IMR-90 (cell line): ENCODE results near the gene B3GAT1. TPM values are rescaled to one million over a fixed set of nuclear protein-coding genes. Genes with fewer than 3 reads are reported as not detected.

Experiments
- ATAC-seq: fragments of 200-7000 bp; cut with Tn5 transposase; 2 replicates; pipeline ENCODE4 v1.9.1; 2020; ENCODE audit warnings: low read depth, mild to moderate bottlenecking, moderate library complexity
- BruUV-seq: library from RNA; stranded (reverse); fragments of 400-500 nt; replicated peaks from 2 replicates; lab custom pipeline; 2021; lab: Mats Ljungman, UMichigan
- CTCF ChIA-PET: fragments of 300-600 bp; formaldehyde crosslinking; extraction: SDS; loops from one replicate; lab custom pipeline; 2021; ENCODE audit warnings: antibody characterized with exemption; lab: Yijun Ruan, JAX
- POLR2A ChIA-PET: fragments of 300-600 bp; sonication (Branson Sonifier 250); formaldehyde crosslinking; loops from one replicate; lab custom pipeline; 2022; ENCODE audit warnings: antibody characterized with exemption; ENCODE audit not compliant: unreplicated experiment; lab: Charles Lee
- DNase-seq: peaks from one replicate; pipeline ENCODE4 v3.0.0; 2013
- H2AFZ ChIP-seq: replicated peaks from 2 replicates; pipeline ENCODE3; 2013; ENCODE audit warnings: low read length, mild to moderate bottlenecking; ENCODE audit not compliant: poor library complexity
- H2AK5ac ChIP-seq: 2 replicates; pipeline ENCODE4 v1.6.1; 2013; ENCODE audit warnings: low read depth, low read length, inconsistent platforms
- H2AK9ac ChIP-seq: replicated peaks from 2 replicates; pipeline ENCODE3; 2013; ENCODE audit warnings: mild to moderate bottlenecking, low read depth, low read length, moderate library complexity; ENCODE audit not compliant: poor library complexity
- H2BK120ac ChIP-seq: 2 replicates; pipeline ENCODE4 v1.6.1; 2013; ENCODE audit warnings: low read depth, low read length, inconsistent platforms
- H2BK15ac ChIP-seq: 3 replicates; pipeline ENCODE4 v1.6.1; 2013; ENCODE audit warnings: low read depth, low read length, inconsistent platforms
- H2BK20ac ChIP-seq: 2 replicates; pipeline ENCODE4 v1.6.1; 2013; ENCODE audit warnings: low read depth, mild to moderate bottlenecking, inconsistent platforms, low read length, moderate library complexity
- H2BK5ac ChIP-seq: 2 replicates; pipeline ENCODE4 v1.6.1; 2013; ENCODE audit warnings: mild to moderate bottlenecking, low read depth, low read length, inconsistent platforms; ENCODE audit not compliant: poor library complexity, severe bottlenecking
- H3K14ac ChIP-seq: replicated peaks from 2 replicates; pipeline ENCODE4 v1.6.1; 2013; ENCODE audit warnings: low read depth, low read length, inconsistent platforms
- H3K18ac ChIP-seq: 2 replicates; pipeline ENCODE4 v1.6.1; 2013; ENCODE audit warnings: low read depth, low read length, control low read depth
- H3K23ac ChIP-seq: 2 replicates; pipeline ENCODE4 v1.6.1; 2013; ENCODE audit warnings: low read depth, low read length, inconsistent platforms
- H3K27ac ChIP-seq: 2 replicates; pipeline ENCODE4 v1.5.1; 2013; ENCODE audit warnings: mild to moderate bottlenecking, control low read depth, low read length; ENCODE audit not compliant: insufficient read depth
- H3K27me3 ChIP-seq: 2 replicates; pipeline ENCODE4 v1.6.1; 2013; ENCODE audit warnings: low read length; ENCODE audit not compliant: control insufficient read depth, insufficient read depth
- H3K36me3 ChIP-seq: 2 replicates; pipeline ENCODE4 v1.6.1; 2013; ENCODE audit warnings: low read length, mixed read lengths; ENCODE audit not compliant: control insufficient read depth, insufficient read depth
- H3K4ac ChIP-seq: 2 replicates; pipeline ENCODE4 v1.6.1; 2013; ENCODE audit warnings: low read depth, low read length, inconsistent platforms
- H3K4me1 ChIP-seq: 2 replicates; pipeline ENCODE4 v1.6.1; 2013; ENCODE audit warnings: low read length, mixed read lengths; ENCODE audit not compliant: control insufficient read depth, insufficient read depth
- H3K4me2 ChIP-seq: 2 replicates; pipeline ENCODE4 v1.6.1; 2013; ENCODE audit warnings: low read depth, mild to moderate bottlenecking, control low read depth, low read length, moderate library complexity
- H3K4me3 ChIP-seq: 2 replicates; pipeline ENCODE4 v1.5.1; 2013; ENCODE audit warnings: low read depth, mild to moderate bottlenecking, control low read depth, low read length, moderate library complexity; ENCODE audit not compliant: insufficient read depth
- H3K56ac ChIP-seq: 2 replicates; pipeline ENCODE4 v1.6.1; 2013; ENCODE audit warnings: low read length, inconsistent platforms; ENCODE audit not compliant: insufficient read depth; ENCODE audit errors: extremely low read depth
- H3K79me1 ChIP-seq, 2 experiments: 2 replicates each; pipeline ENCODE4 v1.6.1; 2013; ENCODE audit warnings: low read length in 2 of 2, inconsistent platforms in 1 of 2, low read depth in 1 of 2
- H3K9ac ChIP-seq: 2 replicates; pipeline ENCODE4 v1.6.1; 2013; ENCODE audit warnings: low read depth, low read length, control low read depth
- H3K9me1 ChIP-seq: 2 replicates; pipeline ENCODE4 v1.6.1; 2013; ENCODE audit warnings: low read length, inconsistent platforms; ENCODE audit not compliant: insufficient read depth
- H3K9me3 ChIP-seq: 2 replicates; pipeline ENCODE4 v1.6.1; 2013; ENCODE audit warnings: low read length; ENCODE audit not compliant: control insufficient read depth, insufficient read depth
- H4K20me1 ChIP-seq: 2 replicates; pipeline ENCODE4 v1.6.1; 2013; ENCODE audit warnings: low read length, inconsistent platforms; ENCODE audit not compliant: insufficient read depth
- H4K5ac ChIP-seq: 2 replicates; pipeline ENCODE4 v1.6.1; 2013; ENCODE audit warnings: mild to moderate bottlenecking, low read depth, low read length, control low read depth
- H4K8ac ChIP-seq, 2 experiments: 2 replicates each; pipeline ENCODE4 v1.6.1; 2013; ENCODE audit warnings: low read depth in 2 of 2, low read length in 2 of 2, control low read depth in 1 of 2, inconsistent platforms in 1 of 2
- H4K91ac ChIP-seq: 2 replicates; pipeline ENCODE4 v1.6.1; 2013; ENCODE audit warnings: low read depth, low read length, inconsistent platforms; ENCODE audit not compliant: insufficient read depth
- BHLHE40 ChIP-seq: fragments of 150-350 bp; IDR thresholded peaks from 2 replicates; pipeline ENCODE4 v1.6.1; 2016; ENCODE audit warnings: mild to moderate bottlenecking, low read depth, low read length
- CHD1 ChIP-seq: IDR thresholded peaks from 2 replicates; pipeline ENCODE4 v1.6.1; 2012; ENCODE audit warnings: low read depth, low read length, improper control_type of control experiment
- FOS ChIP-seq: fragments of 150-350 bp; IDR thresholded peaks from 2 replicates; pipeline ENCODE4 v1.6.1; 2016; ENCODE audit warnings: low read depth, low read length
- NFE2L2 ChIP-seq: fragments of 150-350 bp; IDR thresholded peaks from 2 replicates; pipeline ENCODE4 v1.6.1; 2016; ENCODE audit warnings: low read depth, mild to moderate bottlenecking, low read length
- POLR2A ChIP-seq: IDR thresholded peaks from 2 replicates; pipeline ENCODE4 v1.6.1; 2012; ENCODE audit warnings: mild to moderate bottlenecking, low read depth, low read length
- SMC3 ChIP-seq: fragments of 150-350 bp; IDR thresholded peaks from 2 replicates; pipeline ENCODE4 v1.6.1; 2016; ENCODE audit warnings: low read depth, mild to moderate bottlenecking, antibody characterized with exemption, low read length, moderate library complexity
- WGBS, 2 experiments: methylation state at CpG; one replicate each; pipeline versions ENCODE4 v1.1.5 to v1.1.7; 2013; ENCODE audit warnings: missing lambda C conversion rate in 2 of 2; ENCODE audit not compliant: insufficient read length in 1 of 2; ENCODE audit errors: extremely low coverage in 2 of 2; 5-methylcytosine and 5-hydroxymethylcytosine counted together
- dilution Hi-C: fragments of 300-500 bp; cut with HindIII; formaldehyde crosslinking; loops from one replicate; pipeline ENCODE4 v1.14.3; 2018; ENCODE audit warnings: low sequenced_read_pairs; ENCODE audit not compliant: unreplicated experiment
- in situ Hi-C: fragments of 300-500 bp; cut with MboI; formaldehyde crosslinking; loops from 3 replicates; pipeline ENCODE4 v1.14.3; 2019; ENCODE audit warnings: low sequenced_read_pairs, inconsistent platforms, mixed read lengths
- intact Hi-C: fragments of 100-400 bp; cut with micrococcal nuclease; formaldehyde crosslinking; loops from 2 replicates; pipeline ENCODE4 v1.10.0; 2022
- polyA plus RNA-seq, 3 experiments: library from polyadenylated mRNA; depleted of rRNA; stranded (reverse); fragments of >200 nt; gene quantifications; 2 replicates each; pipeline ENCODE4 v1.2.3, GENCODE V29; 2012; ENCODE audit warnings: low replicate concordance in 1 of 3
- total RNA-seq: library from RNA; depleted of rRNA; stranded (reverse); fragments of >200 nt; gene quantifications from 2 replicates; pipeline ENCODE4 v1.2.3, GENCODE V29; 2012
- TF ChIP-seq, protein P1 (sequence below): fragments of 150-350 bp; IDR thresholded peaks from 2 replicates; pipeline ENCODE4 v1.6.1; 2017; ENCODE audit warnings: mild to moderate bottlenecking, antibody characterized with exemption, low read length, low read depth
- TF ChIP-seq, protein P2 (sequence below): conservative IDR thresholded peaks from 2 replicates; pipeline ENCODE4 v1.5.1; 2012; ENCODE audit warnings: mild to moderate bottlenecking, low read depth, low read length, improper control_type of control experiment

The B3GAT1 gene
- total and polyA plus RNA-seq, 2 of the 4 experiments (the other 2 are of a cell fraction): not detected

DNA sequence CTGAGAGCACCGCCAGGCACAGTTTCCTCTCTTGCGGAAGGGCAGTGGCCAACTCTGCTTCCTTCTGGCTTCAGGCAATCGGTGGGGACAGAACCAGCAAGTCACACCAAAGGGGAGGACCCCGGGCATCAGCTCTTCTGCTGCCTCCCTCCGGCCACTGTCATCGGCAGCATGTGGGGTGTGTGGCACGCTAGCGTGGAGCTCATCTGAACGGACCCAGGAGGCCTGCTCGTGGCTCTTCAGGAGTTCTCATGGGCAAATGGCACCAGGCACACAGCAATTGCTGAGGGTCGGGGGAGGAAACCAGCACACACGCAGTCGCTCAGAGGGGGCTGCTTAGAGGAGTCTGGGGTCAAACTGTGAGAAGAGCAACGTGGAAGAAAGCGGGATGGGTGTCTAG, 26.9 kb downstream of the B3GAT1 start:
- peaks cover 54% of the 10 kb centered on the region for H3K9me3 ChIP-seq
- CTCF ChIA-PET: no interaction called here
- in situ Hi-C loops: no loop called here

More for the DNA sequence above, 26.9 kb downstream of the B3GAT1 start:
- H3K4me2 ChIP-seq: no peak overlapping the region
- no peak overlapping the region for H4K5ac ChIP-seq
- no peak overlapping the region for H2BK5ac ChIP-seq
- no peak overlapping the region for H3K14ac ChIP-seq
- H3K9me1 ChIP-seq: no peaks in the 10 kb centered on the region
- no peak overlapping the region for H2BK120ac ChIP-seq
- H4K8ac ChIP-seq: no peak overlapping the region
- POLR2A ChIA-PET: no interaction called here
- no peaks in the 10 kb centered on the region for H3K4me1 ChIP-seq
- no peak overlapping the region for H2BK20ac ChIP-seq
- TF ChIP-seq NFE2L2: no peak
- TF ChIP-seq BHLHE40: no peak
- no peak for TF ChIP-seq FOS
- no peak for TF ChIP-seq CHD1
- TF ChIP-seq, protein P1, sequence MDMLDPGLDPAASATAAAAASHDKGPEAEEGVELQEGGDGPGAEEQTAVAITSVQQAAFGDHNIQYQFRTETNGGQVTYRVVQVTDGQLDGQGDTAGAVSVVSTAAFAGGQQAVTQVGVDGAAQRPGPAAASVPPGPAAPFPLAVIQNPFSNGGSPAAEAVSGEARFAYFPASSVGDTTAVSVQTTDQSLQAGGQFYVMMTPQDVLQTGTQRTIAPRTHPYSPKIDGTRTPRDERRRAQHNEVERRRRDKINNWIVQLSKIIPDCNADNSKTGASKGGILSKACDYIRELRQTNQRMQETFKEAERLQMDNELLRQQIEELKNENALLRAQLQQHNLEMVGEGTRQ: no peak
- TF ChIP-seq SMC3: no peak
- TF ChIP-seq POLR2A: no peak
- TF ChIP-seq, protein P2, sequence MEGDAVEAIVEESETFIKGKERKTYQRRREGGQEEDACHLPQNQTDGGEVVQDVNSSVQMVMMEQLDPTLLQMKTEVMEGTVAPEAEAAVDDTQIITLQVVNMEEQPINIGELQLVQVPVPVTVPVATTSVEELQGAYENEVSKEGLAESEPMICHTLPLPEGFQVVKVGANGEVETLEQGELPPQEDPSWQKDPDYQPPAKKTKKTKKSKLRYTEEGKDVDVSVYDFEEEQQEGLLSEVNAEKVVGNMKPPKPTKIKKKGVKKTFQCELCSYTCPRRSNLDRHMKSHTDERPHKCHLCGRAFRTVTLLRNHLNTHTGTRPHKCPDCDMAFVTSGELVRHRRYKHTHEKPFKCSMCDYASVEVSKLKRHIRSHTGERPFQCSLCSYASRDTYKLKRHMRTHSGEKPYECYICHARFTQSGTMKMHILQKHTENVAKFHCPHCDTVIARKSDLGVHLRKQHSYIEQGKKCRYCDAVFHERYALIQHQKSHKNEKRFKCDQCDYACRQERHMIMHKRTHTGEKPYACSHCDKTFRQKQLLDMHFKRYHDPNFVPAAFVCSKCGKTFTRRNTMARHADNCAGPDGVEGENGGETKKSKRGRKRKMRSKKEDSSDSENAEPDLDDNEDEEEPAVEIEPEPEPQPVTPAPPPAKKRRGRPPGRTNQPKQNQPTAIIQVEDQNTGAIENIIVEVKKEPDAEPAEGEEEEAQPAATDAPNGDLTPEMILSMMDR: no peak
- H4K91ac ChIP-seq: no peak overlapping the region
- H3K56ac ChIP-seq: no peak overlapping the region
- no peaks in the 10 kb centered on the region for H3K36me3 ChIP-seq
- H3K27ac ChIP-seq: no peak overlapping the region
- H3K79me1 ChIP-seq: no peaks in the 10 kb centered on the region
- BruUV-seq: no TSS peak
- H3K9ac ChIP-seq: no peak overlapping the region
- H4K20me1 ChIP-seq: no peaks in the 10 kb centered on the region
- no peaks in the 10 kb centered on the region for H3K27me3 ChIP-seq
- no peak overlapping the region for H3K4ac ChIP-seq
- no peak overlapping the region for H2AFZ ChIP-seq
- peak overlapping the region; percentile 42 for H2AK9ac ChIP-seq
- H3K4me3 ChIP-seq: no peak overlapping the region
- H2AK5ac ChIP-seq: no peak overlapping the region
- intact Hi-C loops (no loop called here), dilution Hi-C loops (no loop called here)
- 65% methylated on average over 10 of the region's 15 CpGs; no CpG with 5 or more reads in 1 of the 2 experiments for WGBS, 2 experiments
- H3K18ac ChIP-seq: no peak overlapping the region
- no peak for ATAC-seq
- no peak overlapping the region for H3K23ac ChIP-seq
- DNase-seq: no peak
- no peak overlapping the region for H2BK15ac ChIP-seq
